ENCODE results near the gene GABRB1.

GRCh38 chr4:47432749-47433148 lies 401.4 kb downstream of the GABRB1 start:
- TF ChIP-seq CTCF (conservative IDR thresholded peaks at IDR 0.05; ENCODE audit: low read length) = no peak
- TF ChIP-seq EZH2phosphoT487 (IDR thresholded peaks at IDR 0.05; ENCODE audit: borderline replicate concordance) = no peak

Data from Loucy (cell line).